ENCODE data around the gene NXN.
A peak's percentile ranks its signal among the peaks of the same experiment; 100 is the strongest.
"Not testable (repeated sequence)": the region's sequence is repeated elsewhere in the genome, so short reads cannot be mapped to it uniquely, and the experiment has no call there.

The NXN gene

DNA sequence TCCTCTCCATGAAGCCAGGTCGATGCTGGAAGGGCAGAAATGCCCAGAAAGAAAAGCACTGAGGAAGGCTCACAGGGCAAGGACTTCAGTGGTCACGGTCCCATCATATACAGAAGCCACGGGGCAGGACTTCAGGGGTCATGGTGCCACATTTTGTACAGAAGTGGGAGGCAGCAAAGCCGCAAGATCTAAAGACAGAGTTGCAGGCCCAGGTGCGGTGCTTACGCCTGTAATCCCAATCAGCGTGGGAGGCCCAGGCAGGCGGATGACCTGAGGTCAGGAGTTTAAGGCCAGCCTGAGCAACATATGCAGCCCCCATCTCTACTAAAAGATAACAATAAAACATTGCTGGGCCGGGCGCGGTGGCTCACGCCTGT is 96.0 kb downstream of the NXN start:
- DNase-seq = no peak

DNA sequence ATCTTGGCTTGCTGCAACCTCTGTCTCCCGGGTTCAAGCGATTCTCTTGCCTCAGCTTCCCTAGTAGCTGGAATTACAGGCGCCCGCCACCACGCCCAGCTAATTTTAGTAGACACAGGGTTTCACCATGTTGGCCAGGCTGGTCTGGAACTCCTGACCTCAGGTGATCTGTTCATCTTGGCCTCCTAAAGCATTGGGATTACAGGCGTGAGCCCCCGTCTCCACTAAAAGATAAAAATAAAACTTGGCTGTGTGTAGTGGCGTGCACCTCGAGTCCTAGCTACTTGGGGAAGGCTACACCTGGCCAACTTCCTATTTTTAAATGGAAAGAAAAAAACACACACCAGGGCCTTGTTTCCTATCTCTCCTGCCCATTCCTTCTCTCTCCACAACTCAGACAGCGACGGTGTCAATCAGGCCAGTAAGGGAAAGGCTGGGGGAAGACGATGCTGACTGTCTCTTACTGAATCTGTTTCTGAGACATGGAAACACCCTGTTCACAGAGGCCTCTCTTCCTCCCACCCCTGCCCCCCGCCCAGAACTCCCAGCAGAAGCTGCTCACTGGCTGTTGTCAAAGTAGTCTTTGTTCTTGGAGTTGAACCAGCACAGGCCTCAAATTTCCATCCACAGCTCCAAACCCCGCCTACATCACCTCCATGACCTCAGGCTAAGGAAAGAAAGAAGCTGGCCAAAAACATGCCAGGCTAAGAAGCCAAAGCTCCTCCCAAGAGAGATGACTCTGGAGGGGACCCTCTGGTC is 96.6 kb downstream of the NXN start:
- peak; percentile 64 for DNase-seq

DNA sequence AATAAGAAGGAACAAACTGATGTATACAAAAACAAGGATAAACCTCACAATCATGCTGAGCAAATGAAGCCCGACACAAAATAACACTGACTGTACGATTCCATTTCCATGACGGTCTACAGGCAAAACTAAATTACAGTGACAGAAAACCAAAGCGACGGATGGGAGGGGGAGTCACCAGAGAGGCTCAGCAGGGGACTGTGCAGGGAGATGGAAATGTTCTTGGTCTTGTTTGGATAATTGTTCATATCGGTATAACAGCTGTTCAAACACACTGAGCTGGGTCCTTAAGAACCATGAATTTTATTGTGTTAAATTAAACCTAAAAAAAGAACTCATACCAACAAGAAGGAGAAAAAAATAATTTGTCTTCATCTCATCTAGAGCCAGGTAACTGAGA is 97.8 kb downstream of the NXN start:
- no peak for DNase-seq

DNA sequence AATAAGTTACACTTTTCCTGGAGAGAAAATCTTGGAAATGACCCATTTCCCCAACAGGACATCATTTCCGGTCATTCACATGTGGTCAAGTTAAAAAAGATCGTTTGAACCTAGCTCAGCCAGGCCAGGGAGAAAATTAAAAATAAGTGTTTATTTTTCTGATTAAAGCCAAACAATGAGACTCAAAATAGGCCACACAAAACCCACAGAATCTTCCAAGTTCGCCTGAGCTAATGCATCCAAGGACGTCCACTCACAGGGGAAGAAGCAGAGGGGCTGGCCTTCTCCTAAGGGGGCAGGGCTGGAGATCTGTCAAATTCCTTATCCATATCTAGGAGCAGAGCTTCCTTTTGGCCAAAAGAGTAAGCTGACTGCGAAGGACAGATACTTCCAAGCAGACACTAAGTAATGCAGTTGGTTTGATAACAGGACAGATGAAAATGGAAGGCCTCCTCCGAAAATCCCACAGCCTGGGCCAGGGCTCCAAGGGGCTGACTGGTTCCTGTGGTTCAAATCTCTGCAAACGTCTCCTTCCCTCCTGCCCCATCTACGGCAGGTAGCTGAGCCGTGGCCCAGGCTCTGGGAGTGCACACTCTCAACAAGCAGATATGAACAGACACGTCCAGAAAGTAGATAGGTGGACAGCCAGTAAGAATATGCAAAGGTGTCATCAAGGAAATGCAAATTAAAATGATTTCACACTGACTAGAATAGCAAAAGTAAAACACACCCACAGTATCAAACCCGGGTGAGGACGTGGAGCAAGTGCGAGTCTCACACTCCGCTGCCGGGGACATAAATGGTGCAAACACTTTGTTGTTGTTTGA is 98.9 kb downstream of the NXN start:
- no peak for DNase-seq

DNA sequence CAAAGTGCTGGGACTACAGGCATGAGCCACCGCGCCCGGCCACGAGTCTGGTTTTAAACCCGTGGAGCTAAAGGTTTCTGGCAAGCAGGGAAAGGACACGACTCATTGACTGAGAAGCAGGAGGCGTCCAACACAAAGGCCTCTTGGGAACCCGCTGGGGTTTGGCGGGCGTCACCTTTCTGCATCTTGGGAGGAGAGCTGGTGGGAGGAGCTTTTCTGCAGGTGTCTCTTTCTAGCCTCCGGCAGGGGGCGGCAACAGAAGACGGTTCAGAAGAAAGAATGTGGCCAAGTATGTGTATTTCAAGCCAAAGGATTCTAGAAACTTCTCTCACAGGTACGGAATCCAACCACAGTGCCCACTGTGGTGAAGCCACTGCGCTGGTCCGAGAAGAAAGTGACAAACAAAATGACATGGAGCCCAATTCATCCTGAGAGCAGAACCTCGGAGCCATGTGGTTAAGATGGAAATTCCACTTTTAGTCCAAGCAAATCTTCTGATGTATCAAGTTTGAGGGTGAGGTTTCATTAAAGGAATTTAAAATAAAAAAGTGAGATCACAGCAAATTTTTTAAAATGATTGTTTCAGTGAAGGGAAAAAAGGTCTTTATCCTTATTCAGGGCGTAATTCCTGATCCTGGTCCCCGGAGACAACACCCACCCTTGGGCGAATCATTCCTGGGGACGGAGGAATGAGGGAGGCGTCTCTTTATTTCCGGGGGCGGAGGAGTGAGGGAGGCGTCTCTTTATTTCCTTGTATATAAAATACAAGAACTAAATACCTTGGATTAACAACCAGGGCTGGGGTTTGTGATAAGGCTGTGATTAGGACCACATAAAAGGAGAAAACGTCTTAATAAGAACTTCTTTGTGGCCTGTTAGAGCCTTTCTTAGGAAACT is 99.8 kb downstream of the NXN start:
- peak; percentile 66 for DNase-seq

DNA sequence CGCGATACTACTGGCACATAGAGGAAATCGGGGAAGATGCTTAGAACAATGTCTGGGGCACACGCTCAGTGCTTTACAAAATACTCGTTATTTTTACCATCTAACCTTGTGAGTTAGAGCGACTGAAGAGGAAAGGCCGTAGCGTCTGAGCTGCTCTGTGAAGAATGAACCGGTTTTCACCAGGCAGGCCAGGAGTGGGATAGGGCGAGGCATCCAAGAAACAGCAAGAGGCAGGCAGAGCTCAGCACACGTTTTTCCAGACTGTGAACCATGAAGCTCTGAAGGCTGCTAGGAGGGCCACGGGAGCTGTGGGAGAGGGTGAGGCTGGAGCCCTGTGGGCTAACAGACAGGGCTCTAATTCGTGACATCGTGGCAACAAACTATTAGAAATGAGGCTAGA is 101.9 kb downstream of the NXN start:
- no peak for DNase-seq

DNA sequence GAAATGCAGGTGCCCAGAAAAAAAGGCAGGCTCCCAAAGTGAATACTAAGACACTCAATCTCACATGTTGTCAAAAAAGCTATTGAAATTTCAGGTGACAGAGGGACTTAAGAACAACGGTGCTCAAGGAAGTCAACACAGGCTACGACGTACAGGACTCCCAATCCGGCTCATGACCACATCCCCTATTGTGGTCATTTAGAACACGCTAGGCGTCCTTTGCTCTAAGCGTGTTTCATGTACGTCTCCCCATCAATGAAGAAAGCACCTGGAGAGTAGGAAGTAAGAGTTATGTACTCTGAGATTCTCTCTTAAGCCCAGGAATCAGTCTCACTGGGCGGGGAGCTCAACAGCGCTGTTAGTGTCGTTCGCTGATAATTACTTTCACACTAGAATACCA is 103.3 kb downstream of the NXN start:
- no peak for DNase-seq

DNA sequence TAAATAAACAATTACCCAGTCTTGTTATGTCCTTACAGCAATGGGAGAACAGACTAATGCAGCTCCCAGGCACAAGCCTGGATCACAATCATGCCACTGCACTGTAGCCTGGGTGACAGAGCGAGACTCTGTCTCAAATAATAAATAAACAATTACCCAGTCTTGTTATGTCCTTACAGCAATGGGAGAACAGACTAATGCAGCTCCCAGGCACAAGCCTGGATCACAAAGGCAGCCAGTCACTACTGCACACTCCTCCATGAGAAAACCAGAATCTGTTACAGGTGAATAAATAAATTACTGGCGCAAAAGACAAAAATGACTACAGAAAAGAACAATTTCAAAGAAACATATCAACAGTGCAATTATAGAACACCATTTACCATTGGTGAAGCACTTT is 105.0 kb downstream of the NXN start:
- DNase-seq = not testable (repeated sequence)

DNA sequence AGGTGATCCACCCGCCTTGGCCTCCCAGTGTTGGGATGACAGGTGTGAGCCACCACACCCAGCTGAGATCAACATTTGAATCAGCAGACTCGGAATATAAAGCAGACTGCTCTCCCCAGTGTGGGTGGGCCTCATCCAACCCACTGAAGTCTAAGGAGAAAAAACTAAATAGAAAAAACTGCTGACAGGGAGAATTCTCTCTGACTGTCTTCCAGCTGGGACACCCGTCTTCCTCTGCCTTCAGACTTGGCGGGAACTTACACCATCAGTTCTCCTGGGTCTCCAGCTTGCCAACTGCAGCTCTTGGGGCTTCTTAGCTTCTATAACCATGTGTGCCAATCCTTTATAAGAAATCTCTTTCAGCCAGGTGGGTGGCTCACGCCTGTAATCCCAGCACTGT is 106.7 kb downstream of the NXN start:
- no peak for DNase-seq

DNA sequence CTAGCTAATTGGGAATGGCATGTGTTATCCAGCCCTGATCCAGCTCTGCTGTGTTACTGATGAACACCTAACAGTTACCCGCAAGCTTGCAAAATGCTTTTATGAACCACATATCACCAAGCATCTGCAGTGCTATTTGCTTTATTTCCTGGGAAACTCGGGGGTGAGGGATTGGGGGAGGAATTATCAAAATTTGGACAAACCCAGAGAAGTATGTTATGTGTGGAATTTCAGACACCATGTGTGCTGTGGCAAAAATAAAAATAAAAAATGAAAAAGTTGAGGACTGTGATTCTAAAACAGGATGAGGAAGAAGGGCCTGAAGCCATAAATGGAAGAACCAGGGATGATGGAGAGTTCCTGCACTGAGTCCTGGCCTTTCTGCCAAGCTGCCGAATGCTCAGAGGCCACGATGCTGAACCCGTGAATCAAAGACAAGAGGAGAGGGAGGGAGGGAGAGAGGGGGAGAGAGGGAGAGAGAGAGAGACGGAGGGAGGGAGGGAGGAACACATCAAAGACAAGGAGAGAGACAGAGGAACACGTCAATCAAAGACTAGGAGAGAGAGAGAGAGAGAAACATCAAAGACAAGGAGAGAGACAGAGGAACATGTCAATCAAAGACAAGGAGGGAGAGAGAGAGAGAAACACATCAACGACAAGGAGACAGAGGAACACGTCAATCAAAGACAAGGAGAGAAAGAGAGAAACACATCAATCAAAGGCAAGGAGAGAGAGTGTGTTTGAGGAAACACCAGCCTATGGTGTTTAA is 107.6 kb downstream of the NXN start:
- peak; percentile 69 for DNase-seq

DNA sequence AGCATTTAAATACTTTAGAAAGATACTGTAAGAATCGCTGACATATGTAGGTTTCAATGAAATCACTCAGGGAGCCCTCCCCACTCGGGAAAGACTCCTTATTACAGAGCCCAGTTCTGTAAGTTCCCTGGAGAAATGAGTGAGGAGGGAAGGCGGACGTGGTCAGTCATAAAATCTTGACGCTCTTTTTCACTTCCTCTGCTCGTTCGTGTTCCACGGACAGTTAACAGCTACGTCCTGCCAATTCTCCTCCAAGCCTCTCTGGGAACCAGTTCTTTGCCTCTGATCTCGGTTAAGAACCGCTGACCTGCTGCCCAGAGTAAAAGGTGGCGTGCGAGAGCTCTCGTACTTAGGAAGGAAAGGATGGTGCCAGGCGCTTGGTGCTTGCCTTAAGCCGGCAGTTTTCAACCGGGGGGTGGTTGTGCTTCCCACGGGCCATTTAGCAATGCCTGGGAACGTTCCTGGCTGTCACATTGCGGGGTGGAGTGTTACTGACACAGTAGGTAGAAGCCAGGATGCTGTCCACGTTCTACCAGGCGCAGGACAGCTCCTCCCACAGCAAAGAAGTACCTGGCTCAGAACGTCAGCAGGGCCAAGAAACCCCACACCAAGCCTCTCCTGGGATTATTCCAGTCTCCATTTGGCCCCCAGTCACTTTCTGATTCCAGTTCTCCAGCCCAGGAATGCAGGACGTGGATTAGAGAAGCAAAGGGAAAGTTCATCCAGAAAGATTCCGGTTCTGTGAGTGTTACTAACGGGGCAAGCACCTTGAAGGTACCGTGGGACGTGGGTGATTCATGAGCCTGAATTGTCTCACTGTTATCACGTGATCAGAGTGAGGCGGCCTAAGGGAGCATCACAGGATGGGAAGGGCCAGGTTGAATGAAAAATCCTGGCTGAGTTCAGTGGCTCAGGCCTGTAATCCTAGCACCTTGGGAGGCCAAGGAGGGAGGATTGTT is 109.7 kb downstream of the NXN start:
- DNase-seq = peak; percentile 66

DNA sequence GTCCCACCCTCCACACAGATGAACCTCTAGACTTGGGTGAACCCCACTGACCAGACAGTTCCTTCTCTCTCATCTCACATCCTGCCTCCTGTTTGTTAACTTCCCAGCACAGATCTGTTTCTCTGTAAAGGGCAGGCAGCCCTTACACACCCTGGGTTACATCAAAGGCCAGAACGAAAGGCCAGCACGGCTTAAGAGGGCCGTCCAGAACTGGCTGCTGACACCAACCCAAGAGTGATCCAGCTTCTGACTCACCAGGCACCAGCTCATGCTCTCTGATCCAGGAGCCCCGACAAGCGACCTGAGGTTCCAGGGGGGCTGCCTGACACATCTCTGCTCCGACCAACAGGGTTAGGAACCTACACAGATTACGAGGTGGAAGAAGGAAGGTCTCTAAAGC is 110.5 kb downstream of the NXN start:
- DNase-seq = no peak

DNA sequence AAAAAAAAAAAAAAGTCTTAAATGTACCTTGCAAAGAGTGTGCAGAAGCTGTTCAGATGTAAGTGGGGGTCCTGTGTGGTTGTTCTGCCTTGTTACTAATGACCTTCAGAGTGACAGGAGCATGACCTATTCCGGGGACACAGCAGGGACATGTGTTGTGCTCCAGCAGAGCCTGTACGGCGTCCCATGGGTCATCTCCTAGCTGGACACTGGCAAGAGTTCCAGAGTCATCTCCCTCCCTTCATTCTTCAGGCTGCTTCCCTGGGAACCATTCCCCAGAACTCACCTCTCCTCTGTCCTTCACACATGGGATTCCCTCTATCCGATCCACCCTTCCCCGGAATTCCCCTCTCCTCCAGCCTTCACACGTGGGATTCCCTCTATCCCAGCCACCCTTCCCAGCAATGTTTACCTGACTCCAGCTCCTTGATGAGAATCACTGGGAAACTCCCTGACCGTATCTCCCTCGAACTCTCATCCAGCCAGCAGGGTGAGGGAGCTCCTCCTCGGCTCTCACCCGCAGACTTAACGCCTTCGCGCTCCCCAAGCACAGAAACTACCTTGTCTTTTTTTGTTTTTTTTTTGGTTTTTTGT is 111.6 kb downstream of the NXN start:
- DNase-seq = no peak

DNA sequence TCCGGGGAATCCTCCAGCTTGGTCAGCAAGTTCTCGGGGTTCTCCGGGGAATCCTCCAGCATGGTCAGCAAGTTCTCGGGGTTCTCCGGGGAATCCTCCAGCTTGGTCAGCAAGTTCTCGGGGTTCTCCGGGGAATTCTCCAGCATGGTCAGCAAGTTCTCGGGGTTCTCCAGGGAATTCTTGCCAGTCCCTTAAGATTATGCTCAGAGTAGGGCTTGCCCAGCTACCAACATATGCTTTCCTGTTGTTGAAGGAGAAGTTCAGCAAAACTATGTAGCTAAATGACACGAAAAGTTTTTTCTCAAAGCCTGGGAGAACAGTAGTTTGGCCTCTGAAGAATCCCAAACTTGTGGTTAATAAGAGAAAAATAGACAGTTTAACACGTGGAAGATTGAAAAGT is 112.3 kb downstream of the NXN start:
- not testable (repeated sequence) for DNase-seq

DNA sequence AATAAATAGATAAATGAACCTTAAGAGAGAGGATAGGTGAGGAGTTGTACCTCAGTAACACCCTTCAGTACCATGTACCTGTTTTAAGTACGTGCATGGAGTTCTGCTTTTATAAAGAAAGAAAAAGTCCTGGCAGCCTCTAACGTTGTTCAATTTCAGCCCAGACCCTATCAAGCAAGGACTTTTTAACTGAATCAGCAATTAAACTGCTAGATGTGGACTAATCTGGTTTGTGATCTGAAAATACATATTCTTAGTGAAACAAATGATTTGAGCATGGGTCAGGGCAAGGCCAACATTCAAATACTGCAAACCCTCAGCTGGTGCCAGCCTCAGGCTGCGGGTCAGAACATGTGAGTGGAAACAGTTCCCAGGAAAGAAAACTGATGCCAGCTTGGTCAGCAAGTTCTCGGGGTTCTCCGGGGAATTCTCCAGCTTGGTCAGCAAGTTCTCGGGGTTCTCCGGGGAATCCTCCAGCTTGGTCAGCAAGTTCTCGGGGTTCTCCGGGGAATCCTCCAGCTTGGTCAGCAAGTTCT is 112.9 kb downstream of the NXN start:
- DNase-seq = no peak

DNA sequence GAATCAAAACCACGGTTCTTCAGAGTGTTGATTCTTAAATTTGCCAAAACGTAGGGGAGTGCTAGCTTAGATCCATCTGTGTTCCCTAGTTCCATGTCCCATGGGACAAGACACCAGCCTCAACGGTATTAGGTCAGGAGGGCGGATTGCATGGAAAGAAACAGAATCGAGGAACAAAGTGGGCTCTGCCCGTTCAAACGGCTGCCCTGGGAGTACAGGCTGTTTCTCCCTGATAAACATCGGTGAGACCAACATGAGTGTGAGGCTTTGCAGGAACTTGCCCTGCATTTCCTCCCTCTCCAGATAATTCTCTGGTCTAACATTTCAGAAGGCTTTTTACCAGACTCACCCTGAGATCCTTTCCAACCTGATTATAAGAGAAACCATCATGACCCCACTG is 115.3 kb downstream of the NXN start:
- DNase-seq = no peak

DNA sequence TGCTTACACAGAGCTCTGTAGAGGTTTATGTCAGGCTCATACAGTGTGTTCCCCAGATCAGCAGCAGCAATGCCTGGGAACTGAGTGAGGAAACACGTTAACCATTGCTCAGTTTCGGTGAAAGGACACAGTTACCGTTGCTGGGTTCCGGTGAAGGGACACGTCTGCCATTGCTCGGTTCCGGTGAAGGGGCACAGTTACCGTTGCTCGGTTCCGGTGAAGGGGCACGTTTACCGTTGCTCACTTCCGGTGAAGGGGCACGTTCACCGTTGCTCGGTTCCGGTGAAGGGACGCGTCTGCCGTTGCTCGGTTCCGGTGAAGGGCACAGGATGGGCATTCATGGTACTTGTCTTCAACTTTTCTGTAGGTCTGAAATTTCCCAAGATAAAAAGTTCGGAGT is 115.7 kb downstream of the NXN start:
- DNase-seq = no peak

DNA sequence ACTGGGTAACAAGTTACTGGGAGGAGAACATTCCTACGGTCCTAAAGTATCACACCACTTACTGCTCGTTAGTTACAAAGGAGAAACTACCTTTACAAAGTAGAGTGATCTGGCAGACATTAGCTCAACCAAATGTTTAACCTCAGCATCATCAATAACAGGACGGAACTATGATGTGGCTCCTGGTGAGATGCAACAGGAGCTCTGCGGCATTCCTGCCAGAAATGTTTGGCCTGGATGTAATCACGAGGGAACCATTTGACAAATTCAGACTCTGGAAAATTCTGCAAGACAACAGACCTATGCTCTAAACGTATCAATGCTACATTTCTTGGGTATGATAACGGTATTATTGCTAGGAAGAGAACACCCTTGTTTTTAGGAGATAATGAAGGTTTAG is 117.0 kb downstream of the NXN start:
- no peak for DNase-seq

DNA sequence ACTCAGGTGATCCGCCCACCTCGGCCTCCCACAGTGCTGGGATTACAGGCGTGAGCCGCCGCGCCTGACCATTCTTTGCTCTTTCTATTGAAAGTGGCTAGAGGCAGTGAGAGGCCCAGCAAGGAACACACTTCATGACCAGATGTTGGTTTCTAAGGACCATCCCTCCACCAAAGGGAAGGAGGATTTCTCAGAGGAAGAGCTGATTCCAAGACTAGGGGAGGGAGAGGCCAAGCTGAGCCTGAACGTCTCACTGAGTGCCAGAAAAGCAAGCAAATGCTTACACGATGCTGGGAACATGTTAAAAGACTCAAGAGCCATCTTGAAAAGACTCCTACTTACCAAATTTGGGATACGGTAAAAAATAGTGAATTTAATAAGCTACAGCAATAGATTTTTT is 118.2 kb downstream of the NXN start:
- DNase-seq = no peak

DNA sequence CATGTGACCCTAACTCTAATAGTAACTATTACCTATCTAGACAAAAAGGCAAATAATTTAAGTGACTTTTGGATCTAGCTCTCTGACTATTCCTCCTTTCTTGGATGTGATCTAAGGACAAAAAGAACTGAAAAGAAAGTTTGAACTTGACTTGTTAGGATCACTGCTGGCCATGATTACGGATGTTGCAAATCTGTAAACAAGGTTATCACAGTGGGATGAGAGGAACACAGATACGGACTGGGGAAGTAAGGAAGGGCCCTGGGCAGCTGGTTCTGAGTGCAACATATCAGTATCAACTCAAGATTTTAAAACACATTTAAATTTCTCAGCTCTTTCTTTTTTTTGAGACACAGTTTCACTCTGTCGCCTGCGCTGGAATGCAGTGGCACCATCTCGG is 118.8 kb downstream of the NXN start:
- no peak for DNase-seq

DNA sequence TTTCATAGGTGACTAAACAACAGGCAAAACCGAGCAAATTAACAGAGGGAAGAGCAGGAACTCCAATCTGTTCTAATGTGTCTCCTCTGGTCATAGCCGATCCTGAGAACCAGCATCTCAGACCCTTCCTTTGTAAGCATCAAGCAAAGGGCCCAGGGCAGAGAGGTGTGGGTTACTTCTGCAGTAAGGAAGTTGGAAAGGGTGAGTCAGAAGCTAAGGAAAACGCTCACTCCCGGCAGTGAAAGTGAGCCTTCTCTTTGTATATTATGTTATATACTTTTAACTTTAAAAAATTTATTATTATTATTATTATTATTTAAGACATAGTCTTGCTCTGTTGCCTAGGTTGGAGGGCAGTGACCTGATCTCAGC is 119.8 kb downstream of the NXN start:
- DNase-seq = no peak

Data from fibroblast of skin of abdomen (primary cell).